NCI-H82 (cell line): ENCODE data around the gene USP16.
"Not testable (repeated sequence)": the region's sequence is repeated elsewhere in the genome, so short reads cannot be mapped to it uniquely, and the experiment has no call there.

Experiments
- DNase-seq: peaks from one replicate; lab custom pipeline; 2025; lab: John Stamatoyannopoulos, UW

The USP16 gene

DNA sequence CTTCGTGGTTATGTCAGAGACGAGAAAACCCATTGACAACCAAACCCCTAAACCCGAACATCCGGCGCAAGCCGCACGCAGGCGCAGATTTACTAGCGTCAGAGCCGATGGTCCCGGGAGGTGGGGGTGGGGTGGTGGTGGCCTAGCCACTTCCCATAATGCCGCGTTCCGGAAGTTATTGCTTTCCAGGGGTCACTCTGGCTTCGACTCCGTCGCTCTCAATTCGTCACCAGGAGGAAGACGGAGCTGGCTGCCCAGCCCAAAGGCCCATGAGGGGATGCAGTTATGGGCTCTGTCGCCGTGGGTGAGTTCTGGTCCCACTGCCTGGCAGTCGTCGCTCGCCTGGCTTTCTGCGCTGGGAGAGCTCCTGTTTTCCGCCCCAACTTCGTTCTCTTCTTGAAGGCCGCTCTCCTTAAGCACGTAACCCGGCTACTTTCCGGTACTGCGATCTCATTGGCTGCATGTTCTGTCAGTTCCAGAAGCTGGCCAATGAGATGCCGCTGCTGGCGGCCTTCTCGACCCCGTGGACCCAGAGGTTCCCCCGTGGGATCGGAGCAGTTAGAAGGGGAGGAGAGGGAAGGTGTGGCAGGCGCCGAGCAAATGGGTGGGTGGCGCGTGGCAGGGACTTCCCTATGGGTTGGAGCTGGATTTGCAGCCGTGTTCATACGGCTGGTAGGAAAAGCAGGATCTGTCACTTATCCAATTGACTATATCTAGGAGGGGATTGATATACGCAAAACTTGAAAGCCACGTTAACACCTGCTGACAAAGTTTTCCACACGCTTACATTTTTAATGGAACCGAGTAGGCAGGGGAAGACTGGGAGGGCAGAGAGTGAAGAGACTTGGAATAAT, at the start of gene USP16:
USP16 (plus strand) TSS at position 195 of the 854 bp plus-strand sequence. CDS start 3,246 bp downstream, outside the sequence.
- peak; percentile 98 for DNase-seq

- DNase-seq = no peak
These were observed 49.1 kb upstream of the USP16 start for GRCh38 chr21:28975397-28975796.

- no peak for DNase-seq
These were observed 45.4 kb upstream of the USP16 start for GRCh38 chr21:28979092-28979491.

GRCh38 chr21:28982637-28983036, 41.8 kb upstream of the USP16 start:
- no peak for DNase-seq

DNA sequence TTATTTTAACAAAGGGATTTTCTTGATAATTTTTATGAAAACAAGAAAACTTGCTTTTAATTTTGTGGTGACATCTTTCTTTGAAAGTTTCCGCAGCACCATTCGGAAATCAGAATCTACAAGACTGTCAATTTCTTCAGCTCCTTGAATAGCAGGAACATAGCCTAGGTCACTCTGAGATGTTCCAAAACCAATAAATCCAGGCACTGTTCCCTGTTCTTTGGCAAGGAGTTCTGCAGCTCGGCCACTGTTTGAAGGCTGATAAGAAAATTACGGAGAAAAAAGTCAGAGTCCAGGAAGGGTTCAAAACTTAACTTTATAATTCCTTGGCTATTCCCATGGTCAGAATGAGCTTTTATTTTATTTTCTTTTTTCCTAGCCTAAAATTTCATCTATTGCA, 37.8 kb upstream of the USP16 start:
- DNase-seq = no peak

DNA sequence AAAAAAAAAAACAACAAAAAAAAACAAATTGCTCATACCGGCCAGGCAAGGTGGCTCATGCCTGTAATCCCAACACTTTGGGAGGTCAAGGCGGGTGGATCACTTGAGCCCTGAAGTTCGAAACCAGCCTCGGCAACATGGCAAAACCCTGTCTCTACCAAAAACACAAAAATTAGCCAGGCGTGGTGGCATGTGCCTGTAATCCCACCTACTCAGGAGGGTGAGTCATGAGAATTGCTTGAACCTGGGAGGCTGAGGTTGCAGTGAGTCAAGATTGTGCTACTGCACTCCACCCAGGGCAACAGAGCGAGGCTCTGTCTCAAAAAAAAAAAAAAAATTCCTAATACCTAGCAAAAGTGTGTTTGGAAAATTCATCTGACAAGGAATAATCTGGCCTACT, 36.3 kb upstream of the USP16 start:
- not testable (repeated sequence) for DNase-seq

DNA sequence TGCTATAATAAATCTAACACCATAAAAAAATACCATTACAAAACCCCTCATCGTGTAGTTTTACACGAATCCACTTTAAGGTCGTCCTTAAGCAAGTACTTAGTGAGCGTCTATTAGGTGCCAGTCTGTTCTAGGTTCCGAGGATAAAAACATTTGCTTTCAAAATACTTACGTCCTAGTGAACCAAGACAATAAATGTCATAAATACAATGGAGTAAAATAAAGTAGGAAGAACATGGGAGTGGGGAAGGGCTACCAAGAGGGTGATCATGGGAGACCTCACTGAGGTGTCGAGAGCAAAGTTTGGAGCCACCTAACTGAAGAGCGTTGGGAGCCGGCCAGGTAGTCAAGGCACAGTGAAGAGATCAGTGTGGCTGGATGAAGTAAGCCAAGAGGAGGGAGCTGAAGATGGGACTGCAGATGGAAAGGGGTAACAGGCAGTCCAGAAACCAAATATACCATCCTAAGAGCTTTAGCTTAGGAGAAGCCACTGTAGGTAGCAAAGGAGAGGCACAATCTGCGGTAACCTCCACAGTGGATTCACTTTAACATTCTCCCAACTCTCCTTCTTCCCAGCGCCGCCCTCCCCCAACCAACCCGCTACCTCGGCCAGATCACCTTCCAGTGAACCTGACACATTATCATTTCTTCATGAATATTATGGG, 32.5 kb upstream of the USP16 start:
- DNase-seq = peak; percentile 41

DNA sequence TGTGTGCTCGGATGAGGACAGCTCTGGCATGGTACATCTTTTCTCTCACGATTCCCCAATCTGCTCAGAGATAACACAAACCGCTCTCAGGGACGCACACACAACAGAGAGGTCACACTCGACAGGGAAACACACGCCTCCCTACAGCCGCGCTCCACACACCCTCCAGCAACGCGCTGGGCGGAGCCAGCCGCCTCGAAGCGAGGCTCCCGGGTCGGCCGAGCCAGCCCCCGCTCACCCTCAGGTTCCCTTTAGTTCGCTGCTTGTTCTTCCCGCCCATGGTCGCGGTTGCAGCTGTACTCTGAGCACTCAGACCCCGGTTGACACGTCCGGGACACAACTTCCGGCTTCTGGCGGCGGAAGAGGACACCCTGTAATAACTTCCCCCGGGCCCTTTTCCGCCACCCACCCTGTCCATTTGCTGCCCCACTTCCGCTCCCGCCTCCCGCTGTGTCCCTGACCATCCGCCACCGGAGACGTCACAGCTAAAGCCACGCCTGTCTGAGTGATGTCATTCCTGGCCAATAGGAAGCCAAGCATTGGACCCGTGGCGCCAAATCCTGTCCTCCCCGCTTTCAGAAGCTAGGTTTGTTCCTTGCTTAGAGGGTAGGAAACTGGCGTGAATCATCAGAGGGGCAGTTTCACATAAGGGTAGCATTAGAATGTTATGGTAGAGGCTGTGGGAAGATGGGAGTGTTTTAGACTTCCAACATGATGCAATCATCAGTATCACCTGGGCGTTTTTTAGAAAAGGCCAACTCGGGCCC, 31.8 kb upstream of the USP16 start, which contains the start of gene LTN1:
LTN1 (minus strand) TSS at position 352 of the 767 bp plus-strand sequence; CDS start at position 280, 72 bp downstream.
- DNase-seq = peak; percentile 100

DNA sequence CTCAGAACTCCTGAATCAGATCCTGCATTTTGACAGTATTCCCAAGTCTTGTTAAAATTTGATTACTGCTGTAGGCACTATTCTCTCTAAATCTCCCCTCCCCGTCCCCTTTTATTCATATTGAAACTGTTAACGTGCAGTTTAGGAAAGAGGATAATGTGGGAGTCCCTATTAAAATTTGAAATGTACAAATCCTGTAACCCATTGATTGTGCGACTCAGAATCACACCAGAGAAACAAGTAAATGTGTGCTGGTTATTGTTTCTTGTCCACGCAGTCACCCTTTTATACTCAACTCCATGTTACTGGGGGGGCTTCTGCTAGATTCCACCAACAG, 31.2 kb upstream of the USP16 start:
- DNase-seq = no peak

GRCh38 chr21:29002442-29003144, 21.9 kb upstream of the USP16 start:
- peak; percentile 98 for DNase-seq

- DNase-seq = no peak
These were observed 18.8 kb upstream of the USP16 start for GRCh38 chr21:29005696-29006095.

DNA sequence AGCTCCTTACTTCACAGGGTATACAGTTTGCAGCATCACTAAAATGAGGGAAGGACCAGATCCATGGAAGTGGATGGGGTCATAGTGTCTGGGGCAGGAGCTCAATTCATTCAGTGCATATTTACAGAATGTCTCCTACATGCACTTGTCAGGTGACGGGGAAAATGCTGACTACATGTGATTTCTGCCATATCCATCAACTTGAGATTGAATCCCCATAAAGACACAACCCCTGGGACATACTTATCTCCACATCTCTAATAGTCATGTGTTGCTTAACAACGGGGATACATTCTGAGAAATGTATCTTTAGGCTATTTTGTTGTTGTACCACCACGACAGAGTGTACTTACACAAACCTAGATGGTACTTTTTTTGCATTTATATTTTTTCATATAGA, 17.3 kb upstream of the USP16 start:
- DNase-seq = no peak

DNA sequence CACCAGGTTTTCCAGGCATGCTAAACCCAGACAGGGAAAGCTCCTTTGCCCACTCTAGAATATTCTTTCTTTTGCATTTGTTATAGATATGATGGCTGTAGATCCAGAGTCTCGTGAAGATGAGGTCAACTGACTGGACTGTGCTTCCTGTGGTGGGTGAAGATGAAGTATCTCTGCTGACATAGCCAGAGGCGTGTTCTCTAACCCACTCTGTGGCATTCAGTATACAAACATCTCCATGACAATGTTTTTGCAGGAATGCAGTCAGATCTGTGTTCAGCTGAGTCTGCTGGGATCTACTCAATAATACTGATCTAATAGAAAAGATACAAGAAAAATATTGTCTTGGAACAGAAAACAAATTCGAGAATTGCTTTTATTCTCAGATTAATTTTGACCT, 16.7 kb upstream of the USP16 start:
- DNase-seq = no peak

DNA sequence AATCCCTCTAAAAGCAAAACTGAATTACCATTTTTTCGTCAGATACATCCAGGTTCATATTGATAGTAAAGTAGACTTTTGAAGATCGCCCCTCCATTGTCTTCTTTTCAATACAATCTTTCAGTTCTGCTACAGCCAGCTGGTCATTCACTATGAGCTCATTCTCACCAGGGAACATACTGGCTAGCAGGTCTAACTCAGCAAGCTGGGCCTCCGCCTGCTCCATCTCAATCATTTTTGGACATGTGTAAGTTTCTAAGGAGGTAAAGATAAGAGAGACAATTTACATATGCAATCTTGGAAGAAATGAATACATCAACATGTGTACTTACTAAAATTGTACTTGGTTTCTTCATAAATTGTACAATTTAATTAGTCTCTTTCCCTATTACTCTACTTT, 16.1 kb upstream of the USP16 start:
- DNase-seq = no peak

GRCh38 chr21:29011236-29011635, 13.2 kb upstream of the USP16 start:
- DNase-seq = not testable (repeated sequence)

- DNase-seq = peak; percentile 26
These were observed 6.7 kb upstream of the USP16 start for GRCh38 chr21:29017639-29018237.

GRCh38 chr21:29018540-29018939, 5.9 kb upstream of the USP16 start:
- peak; percentile 32 for DNase-seq

DNA sequence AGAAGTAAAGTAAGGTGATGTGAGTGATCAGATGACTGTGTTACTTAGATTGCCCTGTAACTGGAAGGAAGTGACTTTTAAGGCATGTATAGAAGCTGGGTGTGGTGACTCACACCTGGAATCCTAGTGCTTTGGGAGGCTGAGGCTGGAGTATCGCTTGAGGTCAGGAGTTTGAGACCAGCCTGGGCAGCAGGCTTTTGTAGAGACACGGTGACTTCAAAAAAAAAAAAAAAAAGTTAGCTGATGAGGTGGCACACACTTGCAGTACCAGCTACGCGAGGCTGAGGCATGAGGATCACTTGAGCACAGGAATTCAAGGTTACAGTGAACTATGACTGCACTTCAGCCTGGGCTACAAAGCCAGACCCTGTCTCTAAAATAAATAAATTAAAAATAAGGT, 2.3 kb upstream of the USP16 start:
- DNase-seq = no peak

DNA sequence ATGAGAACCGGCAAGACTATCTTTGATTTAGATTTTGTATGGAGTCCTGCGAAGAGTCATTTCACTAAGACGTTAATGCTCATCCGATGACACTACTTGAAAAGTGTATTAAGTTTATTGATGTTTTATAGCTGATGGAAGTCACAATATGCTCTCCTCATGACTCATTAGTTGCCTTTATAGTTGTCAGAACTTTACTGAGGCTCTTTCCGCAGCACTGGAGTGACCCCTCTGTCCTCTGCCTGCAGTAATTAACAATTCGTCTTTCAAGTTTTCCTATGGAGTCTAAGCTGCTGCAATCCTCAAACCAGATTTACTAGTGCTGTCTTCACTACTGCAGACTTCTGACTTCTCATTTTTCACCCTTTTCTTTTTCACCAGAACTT, 853 bp downstream of the USP16 start:
- DNase-seq = peak; percentile 11

- DNase-seq = no peak
These were observed 5.1 kb downstream of the USP16 start for GRCh38 chr21:29029524-29029923.

DNA sequence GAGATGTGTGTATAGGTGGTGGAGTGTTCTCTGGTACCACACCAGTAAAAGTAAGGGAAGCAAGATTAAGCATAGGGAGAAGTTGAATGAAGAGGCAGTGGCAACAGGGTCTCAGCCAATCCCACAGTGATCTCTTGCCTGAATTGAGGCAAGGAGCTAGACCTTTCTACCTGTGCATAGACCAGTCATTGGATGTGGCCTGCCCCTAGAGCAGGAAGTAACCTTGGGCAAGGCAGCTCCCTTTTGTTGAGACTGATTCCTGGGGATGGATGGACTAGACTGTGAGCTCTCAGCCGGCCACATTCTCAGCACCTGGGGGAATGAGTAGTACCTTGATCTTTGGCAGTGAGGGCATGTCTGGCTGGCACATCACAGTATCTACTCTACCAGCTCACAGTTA, 6.4 kb downstream of the USP16 start:
- no peak for DNase-seq

DNA sequence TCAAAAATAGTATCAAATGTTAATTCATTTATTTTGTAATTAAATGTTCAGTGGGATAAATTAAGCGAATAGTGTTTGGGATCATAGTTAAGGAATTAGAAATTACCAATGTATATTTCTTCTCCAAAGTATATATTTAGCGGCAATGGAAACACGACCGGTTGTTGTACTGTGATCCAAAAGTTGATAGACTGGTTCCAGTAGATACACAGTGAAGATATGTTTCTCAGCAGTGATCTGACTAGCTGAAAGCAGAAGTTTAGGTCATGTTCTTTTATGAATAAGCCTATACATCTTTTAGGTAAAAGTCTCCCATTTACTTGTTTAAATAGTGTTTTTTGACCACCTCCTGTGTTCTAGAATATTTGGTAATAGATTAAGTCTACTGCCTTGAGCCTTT, 8.8 kb downstream of the USP16 start:
- no peak for DNase-seq
